Mucosa of stomach (tissue), 1 donor: ENCODE results near the gene FBRSL1.
"Not testable (repeated sequence)": the region's sequence is repeated elsewhere in the genome, so short reads cannot be mapped to it uniquely, and the experiment has no call there.

Source experiments
- H3K27me3 ChIP-seq: one replicate; pipeline ENCODE4 v1.7.0; 2013; ENCODE audit warnings: mild to moderate bottlenecking, low read length; ENCODE audit not compliant: control insufficient read depth, insufficient read depth
- H3K36me3 ChIP-seq: one replicate; pipeline ENCODE4 v1.7.0; 2013; ENCODE audit warnings: low read length; ENCODE audit not compliant: control insufficient read depth, insufficient read depth
- H3K4me1 ChIP-seq: one replicate; pipeline ENCODE4 v1.7.0; 2013; ENCODE audit warnings: mild to moderate bottlenecking, low read length; ENCODE audit not compliant: control insufficient read depth, insufficient read depth
- H3K4me3 ChIP-seq: one replicate; pipeline ENCODE4 v1.7.0; 2013; ENCODE audit warnings: low read length
- H3K9ac ChIP-seq: one replicate; pipeline ENCODE4 v1.7.0; 2013; ENCODE audit warnings: mild to moderate bottlenecking, low read length, moderate library complexity
- H3K9me3 ChIP-seq: one replicate; pipeline ENCODE4 v1.7.0; 2013; ENCODE audit warnings: mild to moderate bottlenecking, low read length, moderate library complexity; ENCODE audit not compliant: control insufficient read depth
- donor health status: Pancreatic carcinoma.

FBRSL1 gene

GRCh38 chr12:132466241-132467201, 23.4 kb upstream of the FBRSL1 start:
- Histone ChIP-seq H3K9me3 (no peaks in the 10 kb centered on the region), H3K4me1 (no peaks in the 10 kb centered on the region), H3K36me3 (no peaks in the 10 kb centered on the region), H3K27me3 (peaks cover 14% of the 10 kb centered on the region), H3K9ac (no peak overlapping the region), H3K4me3 (no peak overlapping the region)

DNA sequence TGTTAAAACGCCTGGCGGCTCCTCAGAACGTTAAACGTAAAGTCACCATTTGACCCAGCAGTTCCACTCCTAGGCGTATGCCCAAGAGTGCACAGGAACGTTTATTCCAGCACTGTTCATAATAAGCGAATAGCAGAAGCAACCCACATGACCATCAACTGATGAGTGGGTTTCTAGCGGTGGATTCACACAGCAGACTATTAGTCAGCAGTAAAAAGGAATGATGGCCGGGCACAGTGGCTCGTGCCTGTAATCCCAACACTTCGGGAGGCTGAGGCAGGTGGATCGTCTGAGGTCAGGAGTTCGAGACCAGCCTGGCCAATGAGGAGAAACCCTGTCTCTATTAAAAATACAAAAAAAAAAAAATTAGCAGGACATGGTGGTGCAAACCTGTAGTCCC, 22.4 kb upstream of the FBRSL1 start:
- H3K9me3 ChIP-seq, result no peaks in the 10 kb centered on the region
- H3K36me3 ChIP-seq, result no peaks in the 10 kb centered on the region
- no peak overlapping the region for H3K4me3 ChIP-seq
- H3K9ac ChIP-seq, result no peak overlapping the region
- no peaks in the 10 kb centered on the region for H3K4me1 ChIP-seq
- peaks cover 14% of the 10 kb centered on the region for H3K27me3 ChIP-seq

DNA sequence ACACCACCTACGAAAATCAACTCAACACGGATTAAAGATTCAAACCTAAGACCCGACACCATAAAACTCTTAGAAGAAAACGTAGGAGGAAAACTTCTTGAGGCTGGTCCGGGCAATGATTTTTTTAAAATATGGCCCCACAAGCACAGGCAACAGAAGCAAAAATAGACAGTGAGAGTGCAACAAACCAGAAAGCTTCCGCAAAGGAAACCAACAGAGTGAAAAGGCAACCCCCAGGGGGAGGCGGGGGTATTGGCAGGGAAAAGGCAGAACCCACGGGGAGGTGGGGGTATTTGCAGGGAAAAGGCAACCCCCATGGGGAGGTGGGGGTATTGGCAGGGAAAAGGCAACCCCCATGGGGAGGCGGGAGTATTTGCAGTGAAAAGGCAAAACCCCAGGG, 20.5 kb upstream of the FBRSL1 start:
- no peaks in the 10 kb centered on the region for H3K9me3 ChIP-seq
- no peaks in the 10 kb centered on the region for H3K4me1 ChIP-seq
- no peaks in the 10 kb centered on the region for H3K36me3 ChIP-seq
- H3K4me3 ChIP-seq, result no peak overlapping the region
- H3K27me3 ChIP-seq, result peaks cover 14% of the 10 kb centered on the region
- H3K9ac ChIP-seq, result no peak overlapping the region

DNA sequence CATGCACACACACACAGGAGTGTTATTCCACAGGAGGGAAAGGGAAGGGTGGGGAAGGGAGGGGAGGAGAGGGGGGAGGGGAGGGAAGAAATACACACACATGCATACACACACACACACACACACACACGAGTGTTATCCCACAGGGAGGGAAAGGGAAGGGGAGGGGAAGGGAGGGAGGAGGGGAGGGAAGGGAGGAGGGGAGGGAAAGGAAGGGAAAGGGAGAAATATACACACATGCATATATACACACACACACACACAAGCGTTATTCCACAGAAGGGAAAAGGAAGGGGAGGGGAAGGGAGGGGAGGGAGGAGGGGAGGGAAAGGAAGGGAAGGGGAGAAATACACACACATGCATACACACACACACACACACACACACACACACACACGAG, 19.6 kb upstream of the FBRSL1 start:
- no peaks in the 10 kb centered on the region for H3K36me3 ChIP-seq
- H3K9me3 ChIP-seq, result no peaks in the 10 kb centered on the region
- H3K9ac ChIP-seq, result no peak overlapping the region
- peaks cover 14% of the 10 kb centered on the region for H3K27me3 ChIP-seq
- no peak overlapping the region for H3K4me3 ChIP-seq
- no peaks in the 10 kb centered on the region for H3K4me1 ChIP-seq

DNA sequence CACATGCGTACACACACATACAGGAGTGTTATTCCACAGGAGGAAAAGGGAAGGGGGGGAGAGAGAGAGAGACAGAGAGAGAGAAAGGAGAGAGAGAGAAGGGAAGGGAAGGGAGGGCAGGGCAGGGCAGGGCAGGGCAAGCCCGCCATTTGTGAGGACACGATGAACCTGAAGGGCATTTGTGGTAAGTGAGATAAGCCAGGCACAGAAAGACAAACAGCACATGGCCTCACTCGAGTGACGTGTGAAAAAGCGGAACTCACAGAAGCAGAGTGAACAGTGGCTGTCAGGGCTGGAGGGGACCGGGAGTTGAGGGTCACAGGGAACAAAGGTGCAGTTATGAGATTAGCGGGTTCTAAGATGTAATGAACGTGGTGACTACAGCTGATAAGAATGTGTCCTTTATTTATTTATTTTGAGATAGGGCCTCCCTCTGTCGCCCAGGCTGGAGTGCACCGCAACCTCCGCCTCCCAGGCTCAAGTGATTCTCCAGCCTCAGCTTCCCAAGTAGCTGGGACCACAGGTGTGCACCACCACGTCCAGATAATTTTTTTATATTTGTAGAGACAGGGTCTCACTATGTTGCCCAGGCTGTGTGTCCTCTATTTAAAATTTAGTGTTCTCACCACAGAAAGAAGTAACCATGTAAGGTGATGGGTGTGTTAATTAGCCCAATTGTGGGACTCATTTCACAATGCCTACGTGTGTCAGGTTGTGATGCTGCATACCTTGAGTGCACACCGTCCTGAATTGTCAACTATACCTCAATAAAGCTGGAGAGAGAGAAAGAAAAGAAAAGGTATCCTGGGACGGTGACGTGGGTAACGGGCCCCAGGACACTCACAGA, 18.7 kb upstream of the FBRSL1 start:
- Histone ChIP-seq H3K9me3 (no peaks in the 10 kb centered on the region), H3K27me3 (peaks cover 13% of the 10 kb centered on the region), H3K4me3 (no peak overlapping the region), H3K36me3 (no peaks in the 10 kb centered on the region), H3K4me1 (no peaks in the 10 kb centered on the region), H3K9ac (no peak overlapping the region)

DNA sequence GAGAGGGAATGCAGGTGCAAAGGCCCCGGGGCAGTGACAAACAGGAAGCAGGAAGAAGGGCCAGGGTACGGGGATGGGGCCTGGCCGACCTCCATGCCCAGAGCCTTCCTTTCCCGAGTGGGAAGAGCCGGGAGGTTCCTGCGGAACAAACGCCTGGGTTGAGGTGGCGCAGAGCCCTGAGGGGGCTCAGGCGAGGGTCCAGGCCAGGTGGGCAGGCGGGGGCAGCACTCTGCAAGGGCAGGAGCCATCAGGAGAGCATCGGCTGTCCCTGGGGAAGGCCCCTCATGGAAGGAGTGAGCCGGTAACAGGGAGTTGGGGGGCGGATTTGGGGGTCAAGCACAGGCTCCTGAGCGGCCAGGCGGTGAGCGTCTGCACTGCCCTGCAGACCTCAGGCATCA, 18.1 kb upstream of the FBRSL1 start:
- Histone ChIP-seq H3K36me3 (no peaks in the 10 kb centered on the region), H3K27me3 (peaks cover 7% of the 10 kb centered on the region), H3K9me3 (no peaks in the 10 kb centered on the region), H3K4me1 (no peaks in the 10 kb centered on the region), H3K9ac (no peak overlapping the region), H3K4me3 (no peak overlapping the region)

DNA sequence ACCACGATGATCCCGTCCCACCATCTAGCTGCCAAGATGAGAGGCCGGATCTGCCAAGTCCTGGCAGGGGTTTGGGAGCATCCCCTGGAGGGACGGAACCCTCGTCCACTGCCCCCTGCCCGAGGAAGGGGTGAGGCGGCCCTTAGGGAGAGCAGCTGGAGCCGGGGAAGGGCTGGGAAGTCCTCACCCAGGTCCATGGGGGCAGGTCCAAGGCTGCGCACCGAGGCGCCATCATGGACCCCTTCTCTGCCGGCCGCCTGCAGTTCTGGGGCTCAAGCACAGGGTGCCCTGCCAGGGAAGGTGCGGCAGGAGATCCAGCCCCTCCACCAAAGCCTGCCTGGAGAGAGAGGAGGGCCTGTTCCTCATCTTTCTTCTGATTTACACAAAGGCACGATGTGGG, 17.6 kb upstream of the FBRSL1 start:
- H3K4me3 ChIP-seq, result no peak overlapping the region
- no peaks in the 10 kb centered on the region for H3K36me3 ChIP-seq
- H3K27me3 ChIP-seq, result peaks cover 1% of the 10 kb centered on the region
- no peaks in the 10 kb centered on the region for H3K4me1 ChIP-seq
- H3K9me3 ChIP-seq, result no peaks in the 10 kb centered on the region
- no peak overlapping the region for H3K9ac ChIP-seq

- no peak overlapping the region for H3K4me3 ChIP-seq
- H3K9me3 ChIP-seq, result no peaks in the 10 kb centered on the region
- peaks cover 3% of the 10 kb centered on the region for H3K27me3 ChIP-seq
- H3K36me3 ChIP-seq, result no peaks in the 10 kb centered on the region
- H3K4me1 ChIP-seq, result no peaks in the 10 kb centered on the region
- H3K9ac ChIP-seq, result no peak overlapping the region
These were observed 15.7 kb upstream of the FBRSL1 start for GRCh38 chr12:132474237-132474741.

GRCh38 chr12:132474799-132475303, 15.1 kb upstream of the FBRSL1 start:
- H3K9me3 ChIP-seq, H3K4me3 ChIP-seq, H3K27me3 ChIP-seq, H3K9ac ChIP-seq, H3K4me1 ChIP-seq, H3K36me3 ChIP-seq: not testable (repeated sequence)

DNA sequence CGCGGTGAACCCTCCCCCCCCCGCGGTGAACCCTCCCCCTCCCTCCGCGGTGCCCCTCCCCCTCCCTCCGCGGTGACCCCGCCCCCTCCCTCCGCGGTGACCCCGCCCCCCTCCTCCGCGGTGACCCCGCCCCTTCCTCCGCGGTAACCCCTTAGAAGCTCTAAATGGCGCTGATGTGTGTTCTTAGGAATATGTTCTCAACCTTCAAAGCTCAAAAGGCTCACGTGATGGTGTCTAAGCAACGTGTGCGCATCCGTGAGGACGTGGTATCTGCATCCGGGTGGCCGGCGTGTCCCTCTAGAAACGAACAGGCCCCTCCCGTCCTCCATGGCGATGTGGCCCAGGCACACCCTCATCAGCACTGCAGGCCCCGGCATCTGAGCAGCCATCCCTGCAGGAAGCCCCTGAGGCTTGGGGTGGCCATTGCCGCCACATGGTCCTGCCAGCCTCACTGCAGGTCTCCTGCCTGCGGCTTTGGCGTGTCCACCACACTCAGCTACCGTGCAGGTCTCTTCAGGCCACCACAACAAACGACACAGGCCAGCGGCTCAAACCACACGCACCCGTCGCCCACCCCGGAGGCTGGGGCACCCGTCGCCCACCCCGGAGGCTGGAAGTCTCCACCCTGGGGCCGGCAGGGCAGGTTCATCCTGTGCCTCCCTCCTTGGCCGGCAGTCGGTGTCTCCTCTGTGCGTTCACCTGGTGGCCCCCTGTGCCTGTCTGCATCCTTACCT, 14.5 kb upstream of the FBRSL1 start:
- Histone ChIP-seq H3K4me3 (no peak overlapping the region), H3K9ac (no peak overlapping the region), H3K9me3 (no peaks in the 10 kb centered on the region), H3K4me1 (no peaks in the 10 kb centered on the region), H3K36me3 (no peaks in the 10 kb centered on the region), H3K27me3 (peaks cover 7% of the 10 kb centered on the region)

- no peaks in the 10 kb centered on the region for H3K36me3 ChIP-seq
- H3K4me3 ChIP-seq, result no peak overlapping the region
- H3K27me3 ChIP-seq, result peaks cover 11% of the 10 kb centered on the region
- no peaks in the 10 kb centered on the region for H3K9me3 ChIP-seq
- no peaks in the 10 kb centered on the region for H3K4me1 ChIP-seq
- no peak overlapping the region for H3K9ac ChIP-seq
These were observed 13.9 kb upstream of the FBRSL1 start for GRCh38 chr12:132476038-132476414.
